ENCODE results near the gene ABCD2.

DNA sequence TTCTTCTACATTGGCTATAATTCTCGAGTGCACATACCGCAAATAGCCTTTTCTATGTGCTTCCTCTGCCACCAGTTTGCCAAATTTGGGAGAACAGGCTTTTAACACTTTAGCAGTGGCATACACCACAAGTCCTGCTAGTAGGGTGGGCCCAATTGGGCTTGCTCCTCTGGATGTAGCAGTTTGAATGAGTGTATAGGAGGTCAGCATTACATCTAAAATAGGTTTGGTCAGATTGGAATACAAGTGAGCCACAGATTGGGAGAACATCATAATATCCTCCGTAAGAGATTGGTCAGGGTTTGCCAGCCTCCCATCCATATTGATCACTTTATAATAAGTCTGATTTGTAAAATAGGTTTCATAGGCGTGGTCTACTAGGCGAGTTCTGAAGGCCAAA is 902 bp downstream of the ABCD2 start:
- no peak for TF ChIP-seq POLR2AphosphoS5 (IDR thresholded peaks at IDR 0.05)
- no peak for TF ChIP-seq EP300 (IDR thresholded peaks at IDR 0.05)
- TF ChIP-seq, protein P1, sequence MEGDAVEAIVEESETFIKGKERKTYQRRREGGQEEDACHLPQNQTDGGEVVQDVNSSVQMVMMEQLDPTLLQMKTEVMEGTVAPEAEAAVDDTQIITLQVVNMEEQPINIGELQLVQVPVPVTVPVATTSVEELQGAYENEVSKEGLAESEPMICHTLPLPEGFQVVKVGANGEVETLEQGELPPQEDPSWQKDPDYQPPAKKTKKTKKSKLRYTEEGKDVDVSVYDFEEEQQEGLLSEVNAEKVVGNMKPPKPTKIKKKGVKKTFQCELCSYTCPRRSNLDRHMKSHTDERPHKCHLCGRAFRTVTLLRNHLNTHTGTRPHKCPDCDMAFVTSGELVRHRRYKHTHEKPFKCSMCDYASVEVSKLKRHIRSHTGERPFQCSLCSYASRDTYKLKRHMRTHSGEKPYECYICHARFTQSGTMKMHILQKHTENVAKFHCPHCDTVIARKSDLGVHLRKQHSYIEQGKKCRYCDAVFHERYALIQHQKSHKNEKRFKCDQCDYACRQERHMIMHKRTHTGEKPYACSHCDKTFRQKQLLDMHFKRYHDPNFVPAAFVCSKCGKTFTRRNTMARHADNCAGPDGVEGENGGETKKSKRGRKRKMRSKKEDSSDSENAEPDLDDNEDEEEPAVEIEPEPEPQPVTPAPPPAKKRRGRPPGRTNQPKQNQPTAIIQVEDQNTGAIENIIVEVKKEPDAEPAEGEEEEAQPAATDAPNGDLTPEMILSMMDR (IDR thresholded peaks at IDR 0.05): no peak
- no peak for TF ChIP-seq POLR2A (IDR thresholded peaks at IDR 0.05)

Measured in upper lobe of left lung (tissue), 4 donors.